Measurements from ENCODE around the gene ELF1. TPM values are rescaled to one million over a fixed set of nuclear protein-coding genes. Genes with fewer than 3 reads are reported as not detected.

Gene ELF1
- total RNA-seq, 4 donors from 2014 or later = 61.5 to 96.1 (median 74.1) TPM

DNA sequence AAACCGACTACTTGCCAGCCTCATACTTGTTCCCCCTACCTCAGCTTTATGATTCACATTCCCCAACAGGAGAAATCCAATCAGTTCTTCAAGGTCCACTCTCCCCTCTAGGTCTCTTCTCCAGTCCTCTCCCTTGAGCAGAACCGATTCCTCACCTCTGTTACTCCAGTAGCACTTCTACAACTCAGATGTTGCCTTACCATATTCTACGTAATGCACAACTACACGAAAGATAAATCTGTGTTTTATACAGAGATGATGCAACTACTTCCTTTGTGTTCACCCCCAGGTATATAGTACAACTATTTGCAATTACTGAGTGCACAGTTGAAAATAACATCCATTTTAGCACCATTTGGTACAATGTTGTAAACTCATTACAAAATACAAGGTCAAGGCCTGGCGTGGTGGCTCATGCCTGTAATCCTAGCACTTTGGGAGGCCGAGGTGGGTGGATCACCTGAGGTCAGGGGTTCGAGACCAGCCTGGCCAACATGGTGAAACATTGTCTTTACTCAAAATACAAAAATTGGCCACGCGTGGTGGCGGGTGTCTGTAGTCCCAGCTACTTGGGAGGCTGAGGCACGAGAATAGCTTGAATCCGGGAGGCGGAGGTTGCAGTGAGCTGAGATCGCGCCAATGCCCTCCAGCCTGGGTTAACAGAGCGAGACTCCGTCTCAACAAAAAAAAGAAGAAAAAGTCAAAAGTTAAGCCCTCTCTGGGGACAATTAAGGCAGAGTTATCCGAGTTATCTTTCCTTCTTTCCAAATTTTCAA lies 39.4 kb upstream of the ELF1 start:
- H3K27ac ChIP-seq = peak overlapping the region; percentile 99 to 100
- peak overlapping the region; percentile 84 to 98 for H3K4me3 ChIP-seq
- intact Hi-C loops (cut with DNase I; ENCODE audit: low total_unique reads) = no loop called here
- DNase-seq = no peak
- no peaks in the 10 kb centered on the region for H3K36me3 ChIP-seq
- TF ChIP-seq, protein P1, sequence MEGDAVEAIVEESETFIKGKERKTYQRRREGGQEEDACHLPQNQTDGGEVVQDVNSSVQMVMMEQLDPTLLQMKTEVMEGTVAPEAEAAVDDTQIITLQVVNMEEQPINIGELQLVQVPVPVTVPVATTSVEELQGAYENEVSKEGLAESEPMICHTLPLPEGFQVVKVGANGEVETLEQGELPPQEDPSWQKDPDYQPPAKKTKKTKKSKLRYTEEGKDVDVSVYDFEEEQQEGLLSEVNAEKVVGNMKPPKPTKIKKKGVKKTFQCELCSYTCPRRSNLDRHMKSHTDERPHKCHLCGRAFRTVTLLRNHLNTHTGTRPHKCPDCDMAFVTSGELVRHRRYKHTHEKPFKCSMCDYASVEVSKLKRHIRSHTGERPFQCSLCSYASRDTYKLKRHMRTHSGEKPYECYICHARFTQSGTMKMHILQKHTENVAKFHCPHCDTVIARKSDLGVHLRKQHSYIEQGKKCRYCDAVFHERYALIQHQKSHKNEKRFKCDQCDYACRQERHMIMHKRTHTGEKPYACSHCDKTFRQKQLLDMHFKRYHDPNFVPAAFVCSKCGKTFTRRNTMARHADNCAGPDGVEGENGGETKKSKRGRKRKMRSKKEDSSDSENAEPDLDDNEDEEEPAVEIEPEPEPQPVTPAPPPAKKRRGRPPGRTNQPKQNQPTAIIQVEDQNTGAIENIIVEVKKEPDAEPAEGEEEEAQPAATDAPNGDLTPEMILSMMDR (IDR thresholded peaks at IDR 0.05) = no peak
- TF ChIP-seq POLR2A (IDR thresholded peaks at IDR 0.05) = no peak
- H3K4me1 ChIP-seq = peaks cover 0 to 12% of the 10 kb centered on the region in 2 donors
- H3K27me3 ChIP-seq = no peaks in the 10 kb centered on the region
- no peaks in the 10 kb centered on the region for H3K9me3 ChIP-seq

DNA sequence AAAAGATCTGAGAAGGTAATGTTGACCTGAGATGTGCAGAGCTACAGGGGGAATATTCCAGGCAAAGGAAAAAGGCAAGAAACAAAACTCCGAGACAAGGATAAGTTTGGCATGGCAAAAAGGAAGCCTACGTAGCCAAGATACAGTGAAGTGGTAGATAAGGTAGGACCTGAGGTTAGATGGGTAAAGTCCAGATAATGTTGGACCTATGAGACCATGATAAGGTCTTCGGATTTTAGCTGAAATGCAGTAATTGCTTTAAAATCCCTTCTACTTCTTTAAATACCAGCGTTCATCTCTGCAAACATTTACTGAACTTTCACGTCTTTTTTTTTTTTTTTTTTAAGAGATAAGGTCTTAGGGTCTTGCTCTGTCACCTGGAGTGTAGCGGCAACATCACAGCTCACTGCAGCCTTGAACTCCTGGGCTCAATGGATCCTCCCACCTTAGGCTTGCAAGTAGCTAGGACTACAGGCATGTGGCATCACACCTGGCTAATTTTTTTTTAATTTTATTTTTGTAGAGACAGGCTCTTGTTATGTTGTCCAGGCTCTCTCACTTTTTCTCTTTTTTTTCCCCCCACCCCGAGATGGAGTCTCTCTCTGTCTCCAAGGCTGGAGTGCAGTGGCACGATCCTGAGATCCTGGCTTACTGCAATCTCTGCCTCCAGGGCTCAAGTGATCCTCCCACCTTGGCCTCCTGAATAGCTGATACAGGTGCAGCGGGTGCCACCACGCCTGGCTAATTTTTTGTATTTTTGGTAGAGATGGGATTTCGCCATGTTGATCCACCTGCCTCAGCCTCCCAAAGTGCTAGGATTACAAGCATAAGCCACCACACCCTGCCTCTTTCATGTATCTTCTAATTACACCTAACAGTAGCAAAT lies 38.0 kb upstream of the ELF1 start:
- Histone ChIP-seq H3K9me3 (no peaks in the 10 kb centered on the region), H3K27ac (no peak overlapping the region), H3K4me1 (peaks cover 0 to 6% of the 10 kb centered on the region in 2 donors), H3K4me3 (no peak overlapping the region), H3K27me3 (no peaks in the 10 kb centered on the region), H3K36me3 (no peaks in the 10 kb centered on the region)
- TF ChIP-seq, protein P1 (IDR thresholded peaks at IDR 0.05) = no peak
- TF ChIP-seq POLR2A (IDR thresholded peaks at IDR 0.05) = no peak
- intact Hi-C loops (cut with DNase I; ENCODE audit: low total_unique reads) = no loop called here
- no peak for DNase-seq

DNA sequence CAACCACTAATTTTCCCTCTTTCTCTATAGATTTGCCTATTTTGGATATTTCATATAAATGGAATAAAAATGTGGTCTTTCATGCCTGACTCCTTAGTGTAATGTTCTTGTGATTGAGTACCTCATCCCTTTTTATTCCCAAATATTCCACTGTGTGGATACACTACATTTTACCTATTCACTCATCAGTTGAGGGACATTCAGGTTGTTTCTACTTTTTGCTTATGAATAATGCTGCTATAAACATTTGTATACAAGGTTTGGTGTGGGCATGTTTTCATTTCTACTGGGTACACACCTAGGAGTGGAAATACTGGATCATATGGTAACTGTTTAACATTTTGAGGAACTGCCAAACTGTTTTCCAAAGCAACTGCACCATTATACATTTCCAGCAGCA lies 37.1 kb upstream of the ELF1 start:
- Histone ChIP-seq H3K4me1 (peaks cover 0 to 6% of the 10 kb centered on the region in 2 donors), H3K27me3 (no peaks in the 10 kb centered on the region), H3K27ac (peak overlapping the region in 1 of 2 donors; percentile 75), H3K4me3 (no peak overlapping the region), H3K9me3 (no peaks in the 10 kb centered on the region), H3K36me3 (no peaks in the 10 kb centered on the region)
- DNase-seq = no peak
- intact Hi-C loops (cut with DNase I; ENCODE audit: low total_unique reads) = no loop called here
- no peak for TF ChIP-seq POLR2A (IDR thresholded peaks at IDR 0.05)
- TF ChIP-seq, protein P1 (IDR thresholded peaks at IDR 0.05) = no peak

DNA sequence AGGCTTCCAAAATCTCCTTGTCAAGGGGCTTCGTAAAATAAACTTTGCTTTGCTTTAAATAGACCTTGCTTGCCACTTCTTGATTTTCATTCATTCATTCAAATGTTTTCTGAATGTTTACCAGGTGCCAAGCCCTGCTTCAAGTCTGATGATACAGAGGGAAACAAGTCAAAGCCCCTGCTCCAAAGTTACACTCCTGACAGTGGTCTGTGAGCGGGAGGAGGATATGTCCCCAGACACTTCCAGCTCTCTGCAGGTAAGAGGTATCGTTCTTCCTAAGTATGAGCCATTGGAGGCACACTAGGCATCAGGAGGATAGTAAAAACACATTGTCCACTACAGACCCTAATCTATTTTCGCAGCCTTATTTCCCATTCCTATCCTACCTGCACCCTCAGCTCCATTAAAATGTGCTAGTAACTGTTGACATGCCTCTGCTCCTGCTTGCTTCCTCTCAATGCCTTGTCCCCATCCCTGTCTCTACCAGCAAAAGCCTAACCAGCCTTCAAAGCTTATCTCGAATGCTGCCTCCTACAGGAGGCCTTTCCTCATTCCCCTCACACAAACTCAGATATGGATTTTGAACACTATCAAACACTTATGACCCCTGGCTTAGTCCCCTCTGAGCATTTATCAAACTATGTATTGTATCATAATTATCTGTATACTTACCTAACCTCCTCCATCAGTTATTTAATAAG lies 36.0 kb upstream of the ELF1 start:
- no peaks in the 10 kb centered on the region for H3K27me3 ChIP-seq
- TF ChIP-seq POLR2A (IDR thresholded peaks at IDR 0.05) = no peak
- TF ChIP-seq, protein P1 (IDR thresholded peaks at IDR 0.05) = no peak
- peak overlapping the region; percentile 5 to 75 for H3K27ac ChIP-seq
- H3K4me3 ChIP-seq = no peak overlapping the region
- H3K36me3 ChIP-seq = no peaks in the 10 kb centered on the region
- DNase-seq = no peak
- intact Hi-C loops (cut with DNase I; ENCODE audit: low total_unique reads) = no loop called here
- H3K4me1 ChIP-seq = peaks cover 0 to 6% of the 10 kb centered on the region in 2 donors
- no peaks in the 10 kb centered on the region for H3K9me3 ChIP-seq

All from uterus (tissue), 4 donors.